ENCODE data around the gene GPR18.
"Not testable (repeated sequence)": the region's sequence is repeated elsewhere in the genome, so short reads cannot be mapped to it uniquely, and the experiment has no call there.

GPR18 gene

GRCh38 chr13:99266827-99267226 is 8.6 kb upstream of the GPR18 start:
- no peak for DNase-seq (ENCODE audit: low read depth)

- DNase-seq (ENCODE audit: low read depth), result peak; percentile 22
Observed at GRCh38 chr13:99265821-99266426, 7.7 kb upstream of the GPR18 start.

- no peak for DNase-seq (ENCODE audit: low read depth)
Observed at GRCh38 chr13:99265162-99265800, 7.1 kb upstream of the GPR18 start.

- peak; percentile 14 for DNase-seq (ENCODE audit: low read depth)
Observed at GRCh38 chr13:99264051-99264450, 5.9 kb upstream of the GPR18 start.

- no peak for DNase-seq (ENCODE audit: low read depth)
Observed at GRCh38 chr13:99263126-99263785, 5.1 kb upstream of the GPR18 start.

GRCh38 chr13:99261059-99261458 is 2.9 kb upstream of the GPR18 start:
- no peak for DNase-seq (ENCODE audit: low read depth)

- DNase-seq (ENCODE audit: low read depth), result no peak
Observed at GRCh38 chr13:99260216-99260615, 2.0 kb upstream of the GPR18 start.

- DNase-seq (ENCODE audit: low read depth), result no peak
Observed at GRCh38 chr13:99258946-99259345, 767 bp upstream of the GPR18 start.

GRCh38 chr13:99257291-99257690 is 888 bp downstream of the GPR18 start:
- no peak for DNase-seq (ENCODE audit: low read depth)

- DNase-seq (ENCODE audit: low read depth), result no peak
Observed at GRCh38 chr13:99256709-99257108, 1.5 kb downstream of the GPR18 start.

GRCh38 chr13:99256283-99256682 is 1.9 kb downstream of the GPR18 start:
- DNase-seq (ENCODE audit: low read depth), result no peak

- no peak for DNase-seq (ENCODE audit: low read depth)
Observed at GRCh38 chr13:99255271-99255670, 2.9 kb downstream of the GPR18 start.

GRCh38 chr13:99254830-99255229 is 3.3 kb downstream of the GPR18 start:
- no peak for DNase-seq (ENCODE audit: low read depth)

GRCh38 chr13:99251921-99252320 is 6.3 kb downstream of the GPR18 start:
- no peak for DNase-seq (ENCODE audit: low read depth)

GRCh38 chr13:99250982-99251825 is 7.0 kb downstream of the GPR18 start:
- no peak for DNase-seq (ENCODE audit: low read depth)

GRCh38 chr13:99249606-99250005 is 8.6 kb downstream of the GPR18 start:
- not testable (repeated sequence) for DNase-seq (ENCODE audit: low read depth)

- DNase-seq (ENCODE audit: low read depth), result not testable (repeated sequence)
Observed at GRCh38 chr13:99249178-99249577, 9.0 kb downstream of the GPR18 start.

- DNase-seq (ENCODE audit: low read depth), result no peak
Observed at GRCh38 chr13:99246100-99246499, 12.1 kb downstream of the GPR18 start.

- no peak for DNase-seq (ENCODE audit: low read depth)
Observed at GRCh38 chr13:99237981-99238662, 20.1 kb downstream of the GPR18 start.

- DNase-seq (ENCODE audit: low read depth), result no peak
Observed at GRCh38 chr13:99231721-99232120, 26.5 kb downstream of the GPR18 start.

GRCh38 chr13:99230991-99231390 is 27.2 kb downstream of the GPR18 start:
- DNase-seq (ENCODE audit: low read depth), result no peak

GRCh38 chr13:99230588-99230987 is 27.6 kb downstream of the GPR18 start:
- not testable (repeated sequence) for DNase-seq (ENCODE audit: low read depth)

Measured in CMK (cell line).